22Rv1 (cell line): Measurements from ENCODE around the gene SLC2A4RG.

Experiments
- H3K27ac ChIP-seq: fragments of 450-650 bp; 2 replicates; pipeline ENCODE4 v1.5.1; 2017
- CTCF ChIP-seq: fragments of 450-650 bp; IDR thresholded peaks from 2 replicates; pipeline ENCODE4 v1.5.1; 2017; ENCODE audit warnings: mild to moderate bottlenecking
- ZFX ChIP-seq: fragments of 450-650 bp; IDR thresholded peaks from 2 replicates; pipeline ENCODE4 v1.6.1; 2017; ENCODE audit warnings: antibody characterized with exemption, borderline replicate concordance

The SLC2A4RG gene

GRCh38 chr20:63697357-63697867 is 42.2 kb upstream of the SLC2A4RG start:
- peak overlapping the region; percentile 32; the same call in 1 of the 2 replicates for H3K27ac ChIP-seq
- TF ChIP-seq CTCF, result no peak
- TF ChIP-seq ZFX, result no peak

- TF ChIP-seq CTCF (no peak), ZFX (no peak)
- peak overlapping the region; percentile 20; the same call in 1 of the 2 replicates for H3K27ac ChIP-seq
These were observed 41.6 kb upstream of the SLC2A4RG start for GRCh38 chr20:63697868-63698545.

- H3K27ac ChIP-seq, result peak overlapping the region; percentile 20; the same call in 1 of the 2 replicates
- no peak for TF ChIP-seq CTCF
- TF ChIP-seq ZFX, result no peak
These were observed 40.7 kb upstream of the SLC2A4RG start for GRCh38 chr20:63698739-63699465.

GRCh38 chr20:63699466-63700198 is 39.9 kb upstream of the SLC2A4RG start:
- H3K27ac ChIP-seq, result peak overlapping the region; percentile 20; the same call in 1 of the 2 replicates
- TF ChIP-seq CTCF (no peak), ZFX (no peak)

- TF ChIP-seq ZFX (no peak), CTCF (no peak)
These were observed 39.2 kb upstream of the SLC2A4RG start for GRCh38 chr20:63700199-63701050.

GRCh38 chr20:63701051-63701328 is 38.6 kb upstream of the SLC2A4RG start:
- TF ChIP-seq ZFX (no peak), CTCF (no peak)
- no peak overlapping the region for H3K27ac ChIP-seq

More at GRCh38 chr20:63700199-63701050, 39.2 kb upstream of the SLC2A4RG start:
- no peak overlapping the region for H3K27ac ChIP-seq
